Smooth muscle cell of the brain vasculature (primary cell): Measurements from ENCODE around the gene NUP153.

ENCODE experiments used
- DNase-seq: peaks from one replicate; pipeline ENCODE4 v3.0.0-alpha.2; 2012; ENCODE audit warnings: low read depth, low spot score

The NUP153 gene

GRCh38 chr6:17663226-17663625 is 43.5 kb downstream of the NUP153 start:
- no peak for DNase-seq

GRCh38 chr6:17662585-17662984 is 44.1 kb downstream of the NUP153 start:
- no peak for DNase-seq

- no peak for DNase-seq
These were observed 50.1 kb downstream of the NUP153 start for GRCh38 chr6:17656644-17657043.

GRCh38 chr6:17656092-17656491 is 50.6 kb downstream of the NUP153 start:
- DNase-seq = no peak

GRCh38 chr6:17653198-17653882 is 53.4 kb downstream of the NUP153 start:
- no peak for DNase-seq

GRCh38 chr6:17650656-17651309 is 55.9 kb downstream of the NUP153 start:
- no peak for DNase-seq

- DNase-seq = no peak
These were observed 58.0 kb downstream of the NUP153 start for GRCh38 chr6:17648745-17649144.

GRCh38 chr6:17640477-17640917 is 66.2 kb downstream of the NUP153 start:
- no peak for DNase-seq

GRCh38 chr6:17638212-17638715 is 68.5 kb downstream of the NUP153 start:
- no peak for DNase-seq

GRCh38 chr6:17635568-17635967 is 71.2 kb downstream of the NUP153 start:
- DNase-seq = no peak

GRCh38 chr6:17633465-17634188 is 73.1 kb downstream of the NUP153 start:
- no peak for DNase-seq

GRCh38 chr6:17632934-17633333 is 73.8 kb downstream of the NUP153 start:
- DNase-seq = no peak

- peak; percentile 10 for DNase-seq
These were observed 76.1 kb downstream of the NUP153 start for GRCh38 chr6:17630511-17631073.

GRCh38 chr6:17629824-17630510 is 76.8 kb downstream of the NUP153 start:
- no peak for DNase-seq

GRCh38 chr6:17628873-17629272 is 77.9 kb downstream of the NUP153 start:
- no peak for DNase-seq

GRCh38 chr6:17624396-17624795 is 82.3 kb downstream of the NUP153 start:
- DNase-seq = no peak

GRCh38 chr6:17622144-17622543 is 84.6 kb downstream of the NUP153 start:
- DNase-seq = no peak

- DNase-seq = no peak
These were observed 85.7 kb downstream of the NUP153 start for GRCh38 chr6:17621003-17621402.

GRCh38 chr6:17615794-17616193 is 90.9 kb downstream of the NUP153 start:
- DNase-seq = no peak

- DNase-seq = no peak
These were observed 94.7 kb downstream of the NUP153 start for GRCh38 chr6:17612048-17612447.

GRCh38 chr6:17610835-17611234 is 95.9 kb downstream of the NUP153 start:
- no peak for DNase-seq

- no peak for DNase-seq
These were observed 100.1 kb downstream of the NUP153 start for GRCh38 chr6:17606606-17607005.
